ENCODE results near the gene FAM151A.

GRCh38 chr1:54583307-54583686 is 40.0 kb downstream of the FAM151A start:
- TF ChIP-seq CTCF (IDR thresholded peaks at IDR 0.05; ENCODE audit: low read length) = no peak
- no peak for TF ChIP-seq EZH2 (optimal IDR thresholded peaks at IDR 0.05; ENCODE audit: low read depth, low read length)
